SU-DHL-6 (cell line): Measurements from ENCODE around the gene NAA60.

Experiments
- CTCF ChIP-seq: fragments of 200-600 bp; sonication (generic); IDR thresholded peaks from one replicate; pipeline ENCODE4 v1.5.1; 2017; ENCODE audit warnings: antibody characterized with exemption, mild to moderate bottlenecking, low read length, moderate library complexity; ENCODE audit not compliant: insufficient read depth, poor library complexity, severe bottlenecking
- EZH2phosphoT487 ChIP-seq: fragments of 200-600 bp; sonication (generic), shearing (Covaris generic); conservative IDR thresholded peaks from 2 replicates; pipeline ENCODE4 v1.6.1; 2018; ENCODE audit warnings: mild to moderate bottlenecking, antibody characterized with exemption, low read length, moderate library complexity, mixed read lengths

GRCh38 chr16:3481696-3482658, 38.5 kb downstream of the NAA60 start:
- TF ChIP-seq CTCF (no peak), EZH2phosphoT487 (no peak)
